Measurements from ENCODE around the gene TNS1.

The TNS1 gene

DNA sequence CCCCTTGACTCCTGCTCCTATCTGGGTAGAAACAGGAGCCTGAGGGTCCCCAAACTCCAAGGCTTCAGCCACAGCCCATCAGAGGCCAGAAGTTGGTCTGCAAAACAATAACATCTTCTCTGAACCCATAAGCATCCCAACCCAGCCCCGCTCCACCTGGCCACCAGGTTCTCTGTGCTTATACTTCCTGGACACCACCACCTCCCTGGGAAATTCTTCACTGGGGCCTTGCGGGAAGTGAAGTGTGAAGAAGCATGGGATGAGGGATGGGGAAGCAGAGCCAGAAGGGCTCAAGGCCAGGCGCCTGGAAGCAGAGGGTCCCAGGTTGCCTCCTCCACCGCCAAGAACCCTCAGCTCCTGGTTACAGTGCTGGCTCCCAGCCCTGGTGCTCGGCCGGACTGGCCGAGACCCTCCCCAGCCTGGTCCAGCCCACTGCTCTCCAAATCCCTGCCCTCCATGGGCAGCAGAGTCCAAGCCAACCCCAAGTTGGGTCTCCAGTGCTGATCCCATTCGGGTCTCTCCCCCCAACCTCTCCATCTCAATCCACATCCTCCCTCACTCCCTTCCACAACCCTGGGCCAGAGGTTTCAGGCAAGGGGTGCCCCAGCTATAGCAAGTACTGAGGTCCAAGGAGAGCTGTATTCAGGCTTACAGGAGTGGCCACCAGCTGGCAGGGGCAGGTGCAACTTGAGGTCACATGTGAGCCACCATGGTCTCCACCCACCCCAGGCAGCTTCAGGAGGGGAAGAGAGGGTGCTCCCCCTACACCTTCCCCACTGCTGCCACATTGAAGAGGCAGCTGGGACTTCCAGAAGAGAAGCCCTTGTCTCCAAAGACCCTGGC, 60.7 kb downstream of the TNS1 start:
- DNase-seq, result no peak

DNA sequence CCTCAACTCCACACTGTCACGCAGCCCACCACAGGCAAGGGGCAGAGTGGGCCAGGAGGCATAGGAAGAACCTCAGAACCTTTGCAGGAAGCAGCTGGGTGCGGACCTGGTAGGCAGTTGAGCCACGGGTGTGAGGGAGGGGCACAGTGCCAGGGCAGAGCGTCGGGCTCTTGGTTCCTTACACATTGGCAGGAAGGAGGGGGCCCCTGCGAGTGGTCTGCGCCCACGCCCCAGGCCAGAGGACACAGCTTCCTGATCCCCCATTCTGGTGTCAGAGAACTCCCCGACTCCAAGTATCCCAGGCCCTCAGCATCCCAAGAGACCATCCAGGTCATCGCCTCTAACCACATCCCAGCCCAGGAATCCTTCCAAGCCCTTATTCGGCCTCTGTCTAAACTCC, 61.5 kb downstream of the TNS1 start:
- no peak for DNase-seq

DNA sequence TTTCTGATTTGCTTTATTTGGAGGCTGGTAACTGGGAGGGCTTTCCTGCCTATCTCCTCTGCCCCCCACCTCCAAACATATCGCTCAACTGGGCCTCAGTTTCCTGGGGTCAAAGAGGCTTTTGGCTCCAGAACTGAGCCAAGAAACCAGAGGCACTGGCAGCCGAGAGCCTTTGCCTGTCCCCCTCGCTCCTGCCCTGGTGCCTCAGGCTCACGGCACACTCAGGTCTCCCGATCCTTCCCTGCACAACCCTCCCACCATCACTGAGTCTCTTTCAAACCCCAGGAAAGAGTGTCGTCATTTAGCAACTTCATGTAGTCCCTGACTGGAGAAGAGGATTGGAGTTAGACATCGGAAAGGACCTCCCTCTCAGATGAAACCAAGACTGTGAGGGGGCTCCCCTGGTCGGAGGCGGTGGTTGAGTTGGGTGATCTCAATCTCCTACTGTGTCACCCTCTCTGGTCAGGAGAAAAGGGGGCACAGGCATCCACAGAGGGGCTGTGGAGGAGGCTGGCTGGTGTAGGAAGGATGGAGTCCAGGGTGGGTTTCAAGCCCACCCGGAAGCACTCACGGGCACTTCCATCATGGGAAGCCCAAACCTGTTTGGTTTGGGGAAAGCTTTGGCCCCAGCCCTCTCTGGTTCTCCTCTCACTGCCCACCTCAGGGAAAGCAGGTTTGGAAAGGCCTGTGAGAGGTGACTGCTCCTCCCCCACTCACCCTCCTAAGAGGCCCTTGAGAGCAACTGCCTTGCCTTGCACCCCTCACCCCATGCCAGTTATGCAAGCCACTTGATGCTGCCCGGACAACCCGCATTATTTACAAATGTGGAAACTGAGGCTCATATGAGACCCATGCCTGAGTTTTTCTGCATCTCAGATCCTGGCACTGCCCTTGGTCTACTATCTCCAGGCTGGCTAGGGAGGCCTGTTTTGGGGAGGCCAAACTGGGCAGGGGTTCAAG, 62.3 kb downstream of the TNS1 start:
- no peak for DNase-seq

DNA sequence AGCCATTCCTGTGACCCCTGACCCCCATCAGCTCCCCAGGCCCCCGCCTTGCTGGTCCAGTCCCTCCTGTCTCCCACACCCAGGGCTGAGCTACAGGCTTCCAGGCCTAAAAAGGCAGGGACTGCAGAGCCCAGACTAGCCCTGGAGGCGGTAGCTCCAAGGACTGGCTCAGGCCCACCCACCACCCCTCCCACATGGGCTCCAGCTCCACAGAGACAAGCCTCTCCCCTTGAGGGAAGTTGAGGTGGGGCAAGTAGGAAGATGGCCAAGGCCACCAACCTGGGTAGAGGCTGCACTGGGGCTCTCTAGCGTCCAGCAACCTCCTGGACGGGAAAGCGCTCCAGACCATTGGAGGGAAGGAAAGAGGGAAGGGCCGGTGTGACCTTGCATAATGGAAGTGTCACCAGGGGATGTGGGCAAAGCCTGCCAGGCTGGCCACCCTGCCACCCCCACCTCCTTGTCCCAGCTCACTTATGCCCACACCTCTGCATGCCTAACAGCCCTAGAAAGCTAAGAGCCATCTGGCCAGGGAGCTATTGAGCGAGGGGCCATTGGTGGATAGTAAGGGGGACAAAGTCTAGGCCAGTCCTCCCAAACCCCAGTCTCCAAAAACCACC, 63.1 kb downstream of the TNS1 start:
- no peak for DNase-seq

DNA sequence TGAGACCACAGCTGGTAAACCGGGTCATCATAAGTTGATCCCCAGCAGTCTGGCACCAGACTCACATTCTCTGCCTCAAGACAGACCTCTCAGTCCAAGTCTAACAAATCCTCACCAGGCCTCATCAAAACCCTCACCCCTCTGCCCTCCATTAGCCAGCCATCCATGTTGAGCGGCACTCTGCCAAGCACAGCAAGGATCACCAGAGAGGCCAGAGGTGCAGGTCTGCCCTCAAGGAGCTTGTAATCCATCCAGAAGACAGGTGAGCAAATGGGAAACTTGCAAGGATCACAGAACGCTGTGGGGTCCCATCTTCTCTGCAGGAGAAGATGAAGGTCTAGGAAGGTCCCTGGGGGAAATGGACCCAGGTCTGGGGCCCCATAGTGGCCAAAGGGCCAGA, 63.6 kb downstream of the TNS1 start:
- DNase-seq, result no peak

DNA sequence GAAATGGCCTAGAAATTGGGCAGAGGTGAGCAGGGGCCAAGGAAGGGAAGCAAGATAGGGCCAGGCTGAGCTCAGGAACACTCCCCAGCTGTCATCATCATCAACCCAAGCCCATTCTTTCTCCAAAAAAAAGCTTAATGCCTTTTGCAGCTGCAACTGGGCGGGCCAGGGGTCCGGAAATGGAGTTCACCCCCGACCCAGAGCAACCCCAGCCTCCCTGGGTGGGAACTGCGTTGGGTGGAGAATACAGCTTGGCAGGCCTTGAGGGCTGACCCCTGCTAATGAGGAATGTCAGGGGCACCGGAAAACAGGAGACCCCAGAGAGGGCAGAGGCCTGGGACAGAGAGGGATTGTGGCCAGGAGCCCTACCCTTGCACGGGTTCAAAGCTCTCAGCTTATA, 64.8 kb downstream of the TNS1 start:
- DNase-seq, result no peak

DNA sequence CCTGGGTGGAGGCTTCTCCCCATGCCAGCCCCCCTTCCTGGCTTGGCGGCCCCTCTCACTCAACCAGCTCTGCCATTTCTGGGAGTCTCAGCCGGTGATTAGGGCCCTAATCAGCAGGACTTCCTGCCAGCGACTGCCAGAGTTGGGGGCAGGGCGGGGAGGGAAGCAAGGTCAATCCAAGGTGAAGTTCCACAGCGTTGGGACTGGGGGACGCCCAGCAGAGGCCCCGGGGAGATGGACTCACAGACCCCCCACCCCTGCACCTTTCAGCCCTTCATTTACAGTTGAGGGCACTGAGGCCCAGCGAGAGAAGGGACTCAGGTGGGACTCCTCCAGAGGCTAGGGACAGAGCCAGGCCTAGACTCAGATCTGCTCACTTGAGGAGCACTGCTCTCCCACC, 65.3 kb downstream of the TNS1 start:
- no peak for DNase-seq

DNA sequence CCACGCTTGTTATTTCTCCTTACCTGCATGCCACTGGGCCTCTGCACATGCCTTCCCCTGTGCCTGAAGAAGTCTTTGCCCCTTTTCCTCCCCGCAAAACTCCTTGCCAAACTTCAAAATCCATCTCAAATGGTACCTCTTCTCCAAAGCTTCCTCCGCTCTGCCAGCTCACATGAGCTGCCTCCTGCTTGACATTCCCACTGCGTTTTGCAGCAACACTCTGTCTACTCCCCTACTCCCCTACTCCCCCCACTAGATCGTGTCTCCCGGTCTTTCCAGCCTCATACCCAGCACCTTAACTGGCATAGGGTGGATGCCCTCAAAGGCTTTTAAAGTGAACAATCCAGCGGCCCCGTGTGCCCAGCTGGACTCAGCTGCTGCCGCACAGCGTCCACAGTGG, 65.8 kb downstream of the TNS1 start:
- DNase-seq, result no peak

DNA sequence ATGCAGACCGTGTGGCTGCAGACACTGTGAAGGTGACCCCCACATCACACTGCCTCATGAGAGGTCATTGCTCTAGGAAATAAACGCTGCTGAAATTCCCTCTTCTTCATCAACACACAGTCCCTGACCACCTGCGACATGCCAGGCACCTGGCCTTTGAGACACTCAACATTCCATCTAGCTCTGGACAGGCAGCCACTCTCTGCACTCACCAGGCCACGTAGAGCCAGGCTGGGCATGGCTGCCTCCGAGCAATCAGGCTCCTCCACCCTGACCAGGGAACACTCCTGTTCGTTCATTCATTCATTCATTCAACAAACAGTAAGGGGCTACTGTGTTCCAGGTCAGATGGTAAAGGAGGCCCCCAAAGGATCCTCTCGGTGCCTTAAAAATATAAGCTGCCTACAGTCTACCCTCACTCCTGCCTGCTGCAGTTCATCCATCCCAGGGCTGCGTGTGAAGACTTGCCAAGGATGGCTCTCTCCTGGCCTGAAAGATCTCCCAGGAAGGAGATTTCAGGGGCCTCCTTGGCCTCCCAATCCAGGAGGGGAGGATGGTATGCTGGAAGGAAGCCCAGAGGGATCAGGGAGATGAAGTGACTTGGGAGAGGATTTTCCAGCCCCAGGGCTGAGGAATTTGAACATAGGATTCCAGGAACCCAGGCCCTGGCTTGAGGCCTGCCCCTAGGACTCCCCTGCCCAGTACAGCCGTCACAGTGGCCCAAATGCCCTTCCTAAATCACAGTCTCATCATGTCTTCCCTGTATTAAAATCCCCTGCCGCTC, 66.7 kb downstream of the TNS1 start:
- DNase-seq, result no peak

DNA sequence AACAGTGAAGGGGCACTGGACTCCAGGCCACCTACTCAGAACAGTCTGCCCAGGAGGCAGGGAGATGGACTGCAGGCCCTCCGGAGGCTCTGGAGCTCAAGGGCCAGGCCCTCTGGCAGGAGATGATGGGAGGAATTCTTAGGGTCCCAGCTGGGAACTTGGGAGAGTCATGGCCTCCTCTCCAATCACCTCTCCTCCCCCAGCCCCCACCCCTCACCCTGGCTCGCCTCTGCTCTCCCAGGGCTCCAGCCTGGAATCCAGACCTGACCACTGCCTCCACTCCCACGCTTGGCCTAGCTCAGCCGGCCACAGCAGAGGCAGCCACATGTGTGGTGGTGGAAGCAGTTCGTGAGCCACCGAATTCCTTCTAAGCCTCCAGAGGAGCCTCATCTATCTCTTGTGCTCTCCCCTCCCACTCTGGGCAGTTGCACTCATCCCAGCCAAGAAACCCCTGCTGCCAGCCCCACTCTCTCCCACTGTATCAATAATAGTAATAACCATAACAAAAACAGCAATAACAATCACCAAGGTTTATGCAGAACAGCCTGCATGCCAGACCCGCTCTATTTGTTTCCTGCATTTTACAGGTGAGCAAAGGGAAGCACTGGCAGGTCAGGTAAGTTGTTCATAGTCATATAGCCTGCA, 67.4 kb downstream of the TNS1 start:
- no peak for DNase-seq

DNA sequence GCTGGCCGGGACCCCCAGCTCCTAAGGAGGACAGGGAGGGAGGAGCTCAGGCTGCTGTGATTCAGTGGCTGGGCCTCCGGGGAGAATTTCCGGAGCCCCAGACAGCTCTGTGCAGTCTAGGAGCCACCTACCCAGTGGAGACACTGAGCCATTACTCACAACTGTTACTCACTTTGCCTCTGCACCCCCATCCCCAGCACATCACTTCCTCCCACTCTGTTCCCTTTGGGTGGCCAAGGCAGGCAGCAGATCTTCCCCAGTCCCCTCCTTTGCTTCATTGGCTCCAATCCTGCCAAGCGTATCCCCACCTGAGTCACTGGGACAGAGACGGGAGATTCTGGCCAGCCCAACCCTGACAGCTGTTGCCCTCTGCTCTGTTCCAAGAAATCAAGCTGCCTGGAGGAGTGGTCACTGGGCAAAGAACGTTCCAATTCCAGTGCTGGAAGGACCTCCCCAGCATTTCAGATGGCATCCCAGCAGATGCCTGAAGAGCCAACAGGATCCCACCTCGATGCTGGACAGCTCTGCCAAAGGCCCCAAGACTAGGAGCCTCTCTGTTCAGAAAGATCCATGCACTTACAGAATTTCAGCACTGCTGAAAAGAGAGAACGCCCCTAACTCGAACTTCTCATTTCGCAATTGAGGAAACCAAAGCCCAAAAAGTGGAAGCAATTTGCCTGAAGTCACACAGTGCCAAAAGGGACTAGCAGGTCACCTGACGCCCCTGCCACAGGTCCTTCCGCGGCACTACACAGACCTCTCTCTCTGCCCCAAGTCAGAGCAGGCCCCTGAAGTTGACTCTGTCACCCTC, 68.3 kb downstream of the TNS1 start:
- DNase-seq, result peak; percentile 12

DNA sequence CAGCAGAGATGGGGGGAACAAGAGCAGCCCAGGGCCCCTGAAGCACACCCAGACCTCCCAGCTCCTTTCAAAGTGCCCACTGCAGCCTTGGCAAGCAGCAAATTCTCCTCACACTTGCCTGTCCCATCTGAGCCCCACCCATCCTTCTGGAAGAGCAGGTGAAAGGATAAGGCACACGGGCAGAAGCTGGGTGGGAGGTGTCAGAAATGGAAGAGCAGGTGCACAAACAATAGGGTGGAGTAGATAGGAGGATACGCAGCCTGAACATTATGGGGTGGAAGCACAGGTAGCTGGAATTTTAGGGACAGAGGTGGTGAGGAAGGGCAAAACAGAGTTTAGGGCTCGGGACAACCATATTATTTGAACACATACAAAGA, 69.2 kb downstream of the TNS1 start:
- no peak for DNase-seq

DNA sequence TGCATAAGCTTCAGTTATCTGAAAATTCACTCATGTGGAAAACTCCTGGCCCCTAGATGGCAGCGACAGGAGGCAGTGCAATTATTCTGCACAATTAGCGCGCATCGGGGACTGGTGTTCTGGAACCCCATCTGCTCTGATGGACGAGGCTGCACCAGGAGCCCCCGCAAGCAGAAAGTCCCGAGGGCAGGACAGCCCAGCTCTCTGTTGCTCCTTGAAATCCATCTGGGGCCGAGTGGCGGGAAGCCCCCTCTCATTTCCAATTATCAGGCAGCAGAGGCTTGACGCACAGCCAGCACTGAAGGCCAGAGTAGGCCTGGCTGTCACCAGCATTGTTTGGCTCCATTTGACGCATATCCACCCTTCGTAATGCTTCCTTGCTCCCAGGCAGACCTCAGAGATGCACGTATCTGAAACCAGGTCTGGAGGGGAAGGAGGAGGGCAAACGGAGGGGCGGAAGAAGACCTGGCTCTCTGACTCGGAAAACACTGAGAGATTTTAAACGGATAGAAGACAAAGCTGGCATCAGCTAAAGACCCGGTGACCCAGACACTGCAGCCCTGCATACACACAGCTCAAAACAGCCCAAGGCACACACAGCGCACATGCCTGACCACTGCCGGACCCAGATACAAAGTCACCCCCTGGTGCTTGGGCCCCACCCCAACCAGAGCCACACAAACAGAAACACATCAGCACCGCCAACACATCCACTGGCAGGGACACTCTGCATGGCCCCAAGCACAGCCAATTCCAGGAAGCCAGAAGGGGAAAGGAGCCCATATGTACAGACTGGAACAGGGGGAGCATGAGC, 69.8 kb downstream of the TNS1 start:
- no peak for DNase-seq

DNA sequence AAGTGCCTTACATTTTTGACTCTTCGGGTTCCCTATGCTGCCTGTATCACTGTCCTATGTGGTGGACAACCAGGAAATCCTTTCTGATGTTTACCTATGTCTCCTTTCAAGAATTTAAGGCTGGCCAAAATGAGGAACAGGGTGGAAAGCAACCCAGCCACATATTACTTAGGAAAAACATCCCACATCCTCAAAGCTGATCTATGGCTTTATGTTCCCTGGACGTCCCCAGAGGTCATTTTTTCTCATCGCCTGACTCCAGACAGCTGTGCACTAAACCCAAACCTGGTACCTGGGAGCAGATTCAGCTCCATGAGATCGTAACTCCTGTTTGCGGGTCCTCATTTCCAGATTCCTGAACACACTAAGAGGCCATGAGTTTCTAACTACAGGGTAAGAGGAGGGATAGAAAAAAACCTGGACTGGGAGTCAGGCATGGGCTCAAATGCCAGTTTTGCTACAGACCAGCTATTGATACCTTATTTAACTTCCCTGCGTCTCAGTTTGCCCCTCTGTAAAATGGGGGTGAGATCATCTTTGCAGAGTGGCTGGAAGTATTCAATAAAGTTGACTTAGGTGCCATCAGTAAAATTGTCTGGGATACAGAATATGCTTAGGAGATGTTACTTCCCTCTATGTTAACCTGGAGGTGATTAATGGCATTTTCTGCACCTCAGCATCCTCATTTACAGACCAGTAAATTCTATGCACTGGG, 70.8 kb downstream of the TNS1 start:
- no peak for DNase-seq

DNA sequence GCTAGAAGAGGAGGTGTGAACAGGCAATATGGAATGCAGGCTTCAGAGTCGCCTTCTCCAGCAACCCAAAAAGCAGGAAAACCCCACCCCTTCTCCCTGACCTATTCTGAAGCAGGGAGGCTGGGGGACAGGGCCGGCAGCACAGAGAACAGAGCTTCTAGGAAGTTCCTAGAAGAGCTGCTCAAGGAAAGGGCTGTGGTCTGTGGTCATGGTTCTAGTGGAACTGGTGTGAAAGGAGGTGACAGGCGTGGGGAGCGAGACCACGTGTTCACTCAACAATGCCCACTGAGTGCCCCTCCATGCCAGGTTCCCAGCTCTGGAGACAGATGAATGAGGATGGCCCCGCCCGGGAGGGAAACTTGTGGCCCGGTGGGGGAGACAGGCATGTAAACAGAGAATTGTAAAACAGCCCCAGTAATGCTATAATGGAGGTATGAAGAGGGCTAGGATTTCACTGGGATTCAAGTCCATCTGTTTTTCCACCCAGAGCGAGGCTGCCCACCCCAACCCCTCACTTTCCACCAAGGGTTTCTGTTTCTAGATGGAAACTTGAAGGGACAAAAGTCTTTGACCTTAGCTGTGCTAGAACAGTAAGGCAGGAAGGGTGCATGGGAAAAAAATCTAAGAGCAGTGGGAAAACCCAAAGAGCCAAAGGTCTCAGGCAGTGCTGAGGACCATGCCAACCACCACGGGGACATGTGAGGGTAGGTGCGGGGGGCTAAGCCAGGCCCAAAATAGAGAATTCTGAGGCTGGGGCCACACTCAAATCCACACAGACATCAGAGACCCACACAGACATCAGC, 71.8 kb downstream of the TNS1 start:
- no peak for DNase-seq

DNA sequence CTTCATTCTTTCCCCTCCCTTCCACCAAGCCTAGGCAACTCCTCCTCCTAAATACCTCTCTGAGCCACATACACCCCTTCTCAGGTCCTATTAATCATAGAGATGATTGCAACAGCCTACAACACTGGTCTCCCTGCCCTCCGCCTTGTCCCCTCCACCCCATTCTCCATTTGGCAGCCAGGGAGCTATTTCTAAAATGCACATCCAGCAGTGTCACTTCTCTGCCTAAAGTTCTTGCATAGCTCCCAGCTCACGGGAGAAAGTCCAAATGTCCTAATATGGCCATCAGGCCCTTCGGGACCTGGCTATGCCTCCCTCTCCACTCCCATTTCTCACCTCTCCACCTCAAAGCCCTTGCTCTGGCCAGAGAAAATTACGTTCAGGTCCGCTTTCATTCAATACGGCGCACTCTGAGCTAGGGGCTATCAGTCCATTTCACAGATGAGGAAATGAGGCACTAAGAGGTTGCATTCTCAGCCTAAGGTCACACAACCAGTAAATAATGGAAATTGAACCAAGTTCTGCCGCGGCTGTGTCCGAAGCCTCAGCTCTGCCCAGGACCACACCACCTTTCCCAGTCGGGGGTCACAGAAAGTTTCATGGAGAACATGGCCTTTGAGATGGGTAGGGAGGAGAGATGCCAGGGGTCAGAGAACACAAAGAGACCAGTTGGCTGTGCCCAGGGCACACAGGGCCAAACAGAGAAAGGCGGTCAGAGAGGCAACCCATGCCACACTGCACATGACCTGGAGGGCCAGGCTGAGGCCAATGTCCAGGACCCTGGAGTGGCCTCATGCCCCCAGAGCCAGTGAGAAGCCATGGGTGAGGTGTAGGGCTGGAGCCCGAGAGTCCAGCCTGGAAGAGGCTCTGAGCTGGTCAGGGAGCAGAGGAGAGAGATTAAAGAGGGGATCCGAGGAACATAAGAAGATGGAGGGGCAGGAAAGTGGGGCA, 72.8 kb downstream of the TNS1 start:
- no peak for DNase-seq

DNA sequence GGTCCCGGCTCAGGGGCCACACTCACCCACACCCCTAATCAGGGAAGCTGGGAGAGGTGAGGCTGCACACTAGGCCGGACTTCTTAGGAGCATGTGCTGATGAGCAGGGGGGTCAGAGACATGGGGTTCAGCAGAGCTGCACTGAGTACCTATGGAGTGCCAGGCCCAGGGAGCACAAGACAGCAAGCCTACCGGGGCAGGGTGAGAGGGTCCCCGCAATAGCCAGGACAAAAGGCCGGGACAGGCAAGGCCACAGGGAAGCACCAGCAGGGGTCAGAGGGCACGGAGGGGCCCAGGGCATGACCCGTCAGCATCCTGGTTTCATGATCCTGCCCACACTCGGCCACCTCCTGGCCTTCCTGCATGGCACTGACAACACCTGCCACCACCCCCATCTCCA, 73.5 kb downstream of the TNS1 start:
- no peak for DNase-seq
